Activated CD8-positive, alpha-beta T cell treated with anti-CD3 and anti-CD28 coated beads for 36 hours (primary cell): ENCODE measurements around the gene GKN2. TPM values are rescaled to one million over a fixed set of nuclear protein-coding genes. Genes with fewer than 3 reads are reported as not detected.

ENCODE experiments used
- ATAC-seq: fragments of 200-7000 bp; cut with Tn5 transposase; one replicate; pipeline ENCODE4 v1.10.0; 2021; ENCODE audit warnings: mild to moderate bottlenecking, moderate library complexity
- CTCF ChIA-PET: fragments of 350-600 bp; sonication (Branson Sonifier 250); formaldehyde crosslinking; loops from one replicate; lab custom pipeline; 2021; ENCODE audit warnings: antibody characterized with exemption; lab: Charles Lee
- POLR2A ChIA-PET: fragments of 350-600 bp; sonication (Branson Sonifier 250); formaldehyde crosslinking; loops from one replicate; lab custom pipeline; 2021; ENCODE audit warnings: antibody characterized with exemption; lab: Charles Lee
- DNase-seq: peaks from one replicate; pipeline ENCODE4 v3.0.0-alpha.2; 2020
- H3K27ac Mint-ChIP-seq: one replicate; pipeline ENCODE4 v1.8.0; 2021; ENCODE audit warnings: mild to moderate bottlenecking, mixed read lengths
- H3K27me3 Mint-ChIP-seq: one replicate; pipeline ENCODE4 v1.8.0; 2021; ENCODE audit warnings: mixed read lengths
- H3K36me3 Mint-ChIP-seq: one replicate; pipeline ENCODE4 v1.8.0; 2021; ENCODE audit warnings: low read depth, mixed read lengths
- H3K4me1 Mint-ChIP-seq: one replicate; pipeline ENCODE4 v1.8.0; 2021; ENCODE audit warnings: low read depth, mixed read lengths
- H3K4me3 Mint-ChIP-seq: one replicate; pipeline ENCODE4 v1.8.0; 2021; ENCODE audit warnings: mild to moderate bottlenecking, moderate library complexity, mixed read lengths
- H3K9me3 Mint-ChIP-seq: one replicate; pipeline ENCODE4 v1.8.0; 2021; ENCODE audit warnings: mixed read lengths
- intact Hi-C: fragments of 100-400 bp; cut with micrococcal nuclease; formaldehyde crosslinking; loops from one replicate; pipeline ENCODE4 v1.10.0; 2022
- total RNA-seq, 2 experiments: library from RNA; stranded (reverse); gene quantifications; one replicate each; pipeline ENCODE4 v1.2.3, GENCODE V29; 2021
- TF ChIP-seq, protein P1 (sequence below): fragments of 200-600 bp; IDR thresholded peaks from one replicate; pipeline ENCODE4 v1.8.0; 2022; ENCODE audit warnings: antibody characterized with exemption, mild to moderate bottlenecking

The GKN2 gene
- total RNA-seq, 2 experiments from 2014 or later, result not detected

DNA sequence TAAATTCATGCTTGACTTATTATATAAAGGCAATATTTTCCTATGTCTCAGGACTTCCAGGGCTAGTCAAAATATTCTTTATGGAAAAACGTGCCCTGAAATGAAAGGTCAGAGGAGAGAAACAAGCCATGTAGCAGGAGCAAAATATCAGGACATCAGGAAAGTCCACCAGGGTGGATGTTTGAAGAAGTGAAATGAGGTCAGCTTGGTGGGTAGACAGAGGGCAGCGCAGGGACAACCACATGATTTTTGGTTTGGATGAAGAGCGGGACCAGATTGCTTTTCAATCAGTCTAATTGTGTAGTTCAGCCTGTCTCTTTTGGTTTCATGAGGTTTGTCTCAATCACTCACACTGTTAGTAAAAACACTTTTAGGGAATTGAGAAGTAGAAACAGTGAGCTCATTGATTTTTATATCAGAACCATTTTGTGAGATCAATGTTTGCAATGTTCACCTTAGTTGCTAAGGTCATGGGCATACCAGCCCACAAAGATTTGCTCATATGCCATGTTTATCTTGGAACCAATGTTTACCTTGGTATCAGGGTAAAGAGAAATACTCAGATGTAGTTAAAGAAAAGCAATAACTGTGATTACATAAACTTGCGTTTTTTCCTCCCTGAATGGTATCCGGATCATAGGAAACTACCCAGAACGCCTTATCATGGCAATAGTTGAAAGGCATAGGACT lies 32.1 kb downstream of the GKN2 start:
- ChIA-PET CTCF (interaction anchor here (0.6 to 3.3 kb wide), 4 partner anchors 11 to 457 kb away, joined by 3 to 12 read pairs (median 6); no protein-coding TSS in a partner anchor), POLR2A (interaction anchor here (1.4 kb wide), 1 partner anchor 8 kb away, joined by 4 read pairs; no protein-coding TSS in a partner anchor)

DNA sequence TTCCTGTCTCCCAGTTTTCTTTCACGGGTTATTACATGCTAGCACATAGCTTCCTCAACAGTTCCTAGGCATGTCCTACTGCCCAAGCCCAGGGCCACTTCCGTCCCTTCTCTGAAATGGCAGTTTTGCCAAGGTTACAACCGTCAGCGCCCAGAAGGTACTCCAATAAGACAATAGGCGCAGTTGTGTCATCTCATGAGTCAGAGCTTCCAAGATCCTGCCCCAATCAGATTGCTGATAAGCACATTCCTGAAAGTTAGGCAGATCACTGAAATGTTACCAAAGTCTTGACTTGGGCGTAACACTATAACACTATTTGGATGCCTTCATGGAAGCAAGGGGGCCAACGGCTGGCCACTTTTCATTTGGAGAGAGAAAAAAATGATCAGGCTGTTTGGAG lies 34.2 kb downstream of the GKN2 start:
- Mint-ChIP-seq H3K4me1 (peaks cover 2% of the 10 kb centered on the region), H3K27me3 (no peaks in the 10 kb centered on the region), H3K27ac (no peak overlapping the region), H3K9me3 (no peaks in the 10 kb centered on the region), H3K4me3 (no peak overlapping the region), H3K36me3 (no peaks in the 10 kb centered on the region)
- no peak for DNase-seq
- TF ChIP-seq, protein P1, sequence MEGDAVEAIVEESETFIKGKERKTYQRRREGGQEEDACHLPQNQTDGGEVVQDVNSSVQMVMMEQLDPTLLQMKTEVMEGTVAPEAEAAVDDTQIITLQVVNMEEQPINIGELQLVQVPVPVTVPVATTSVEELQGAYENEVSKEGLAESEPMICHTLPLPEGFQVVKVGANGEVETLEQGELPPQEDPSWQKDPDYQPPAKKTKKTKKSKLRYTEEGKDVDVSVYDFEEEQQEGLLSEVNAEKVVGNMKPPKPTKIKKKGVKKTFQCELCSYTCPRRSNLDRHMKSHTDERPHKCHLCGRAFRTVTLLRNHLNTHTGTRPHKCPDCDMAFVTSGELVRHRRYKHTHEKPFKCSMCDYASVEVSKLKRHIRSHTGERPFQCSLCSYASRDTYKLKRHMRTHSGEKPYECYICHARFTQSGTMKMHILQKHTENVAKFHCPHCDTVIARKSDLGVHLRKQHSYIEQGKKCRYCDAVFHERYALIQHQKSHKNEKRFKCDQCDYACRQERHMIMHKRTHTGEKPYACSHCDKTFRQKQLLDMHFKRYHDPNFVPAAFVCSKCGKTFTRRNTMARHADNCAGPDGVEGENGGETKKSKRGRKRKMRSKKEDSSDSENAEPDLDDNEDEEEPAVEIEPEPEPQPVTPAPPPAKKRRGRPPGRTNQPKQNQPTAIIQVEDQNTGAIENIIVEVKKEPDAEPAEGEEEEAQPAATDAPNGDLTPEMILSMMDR, result no peak
- intact Hi-C loops, result no loop called here
- ChIA-PET POLR2A (no interaction called here), CTCF (interaction anchor here (0.6 to 3.3 kb wide), 5 partner anchors 25 to 455 kb away, joined by 3 to 12 read pairs (median 5); no protein-coding TSS in a partner anchor)
- no peak for ATAC-seq

More for the DNA sequence above, 32.1 kb downstream of the GKN2 start:
- no peaks in the 10 kb centered on the region for H3K36me3 Mint-ChIP-seq
- DNase-seq (no peak), ATAC-seq (no peak)
- H3K27ac Mint-ChIP-seq, result no peak overlapping the region
- intact Hi-C loops, result no loop called here
- no peaks in the 10 kb centered on the region for H3K27me3 Mint-ChIP-seq
- TF ChIP-seq, protein P1, result no peak
- no peaks in the 10 kb centered on the region for H3K9me3 Mint-ChIP-seq
- H3K4me3 Mint-ChIP-seq, result no peak overlapping the region
- peaks cover 3% of the 10 kb centered on the region for H3K4me1 Mint-ChIP-seq

DNA sequence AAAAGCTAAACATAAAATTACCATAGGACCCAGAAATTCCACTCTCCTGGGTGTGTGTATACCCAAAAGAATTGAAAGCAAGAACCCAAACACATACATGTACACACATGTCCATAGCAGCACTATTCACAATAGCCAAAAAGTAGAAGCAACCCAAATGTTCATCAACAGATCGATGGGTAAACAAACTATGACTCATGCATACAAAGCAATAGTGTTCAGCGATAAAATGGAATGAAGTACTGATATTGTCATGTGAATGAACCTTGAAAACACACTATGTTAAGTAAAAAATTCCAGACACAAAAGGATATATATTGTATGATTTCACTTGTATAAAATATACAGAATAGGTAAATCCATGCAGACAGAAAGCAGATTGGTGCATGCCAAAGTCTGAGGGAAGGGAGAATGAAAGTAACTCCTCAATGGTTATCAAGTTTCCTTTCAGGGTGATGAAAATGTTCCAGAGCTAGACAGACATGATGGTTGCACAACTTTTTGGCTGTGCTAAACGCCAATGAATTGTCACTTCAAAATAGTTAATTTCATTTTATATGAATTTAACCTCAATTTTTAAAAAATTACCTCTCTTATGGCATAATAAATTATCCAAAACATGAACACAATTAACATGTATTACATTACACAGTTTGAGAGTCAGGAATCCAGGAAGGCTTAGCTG lies 35.5 kb downstream of the GKN2 start:
- Mint-ChIP-seq H3K27me3 (no peaks in the 10 kb centered on the region), H3K27ac (no peak overlapping the region), H3K4me3 (no peak overlapping the region), H3K4me1 (peaks cover 2% of the 10 kb centered on the region), H3K36me3 (no peaks in the 10 kb centered on the region), H3K9me3 (no peaks in the 10 kb centered on the region)
- TF ChIP-seq, protein P1, result no peak
- DNase-seq, result no peak
- intact Hi-C loops, result no loop called here
- no peak for ATAC-seq
- ChIA-PET CTCF (interaction anchor here (0.8 to 1.2 kb wide), 3 partner anchors 8 to 166 kb away, joined by 3 to 4 read pairs (median 3); no protein-coding TSS in a partner anchor), POLR2A (interaction anchor here (1.0 kb wide), 1 partner anchor 9 kb away, joined by 3 read pairs; no protein-coding TSS in a partner anchor)

DNA sequence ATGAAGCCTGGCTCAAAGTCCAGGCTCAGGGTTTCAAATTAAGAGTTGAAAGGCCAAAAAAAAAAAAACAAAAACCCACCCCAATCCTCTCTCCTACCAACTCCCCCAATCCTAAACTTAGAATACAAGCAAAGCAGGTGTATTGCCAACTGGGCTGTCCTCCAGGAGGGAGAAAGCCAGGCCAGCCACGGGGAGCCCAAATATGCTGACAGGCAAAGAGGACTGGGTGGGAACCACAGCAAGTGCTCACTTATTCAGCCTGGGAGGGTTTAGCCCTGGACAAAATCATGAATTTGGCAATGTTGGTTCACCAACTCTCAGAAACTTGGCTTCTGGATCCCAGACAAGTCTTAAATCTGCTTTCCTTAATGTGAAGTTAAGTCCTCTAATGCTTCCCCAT lies 36.5 kb downstream of the GKN2 start:
- TF ChIP-seq, protein P1, result no peak

More for the DNA sequence above, 36.5 kb downstream of the GKN2 start:
- intact Hi-C loops, result no loop called here
- Mint-ChIP-seq H3K4me3 (no peak overlapping the region), H3K27ac (no peak overlapping the region), H3K27me3 (no peaks in the 10 kb centered on the region), H3K9me3 (no peaks in the 10 kb centered on the region), H3K4me1 (peaks cover 2% of the 10 kb centered on the region), H3K36me3 (no peaks in the 10 kb centered on the region)
- CTCF ChIA-PET, result interaction anchor here (1.3 to 3.9 kb wide), 2 partner anchors 10 to 77 kb away, joined by 4 to 39 read pairs; no protein-coding TSS in a partner anchor
- POLR2A ChIA-PET, result interaction anchor here (1.0 kb wide), 1 partner anchor 9 kb away, joined by 3 read pairs; no protein-coding TSS in a partner anchor
- DNase-seq (no peak), ATAC-seq (no peak)
